Tibial artery (tissue), 4 donors: ENCODE results near the gene MAML2.
A peak's percentile ranks its signal among the peaks of the same experiment; 100 is the strongest.

Source experiments
- DNase-seq, 2 donors: peaks; one replicate each; pipeline ENCODE4 v3.0.0-alpha.2; 2019
- H3K27ac ChIP-seq, 2 donors: fragments of 200-600 bp; sonication (generic) in 1 of 2; 1 replicate in 1 of 2; 2 replicates in 1 of 2; pipeline ENCODE4 v1.5.1; 2018 to 2019; ENCODE audit warnings: mild to moderate bottlenecking in 1 of 2
- H3K27me3 ChIP-seq, 2 donors: fragments of 200-600 bp; sonication (generic) in 1 of 2; one replicate each; pipeline versions ENCODE4 v1.5.1 to v1.6.0; 2016 to 2019
- H3K36me3 ChIP-seq, 3 donors: fragments of 200-600 bp; sonication (generic) in 2 of 3; one replicate each; pipeline ENCODE4 v1.5.1; 2016 to 2019; ENCODE audit warnings: mild to moderate bottlenecking in 2 of 3
- H3K4me1 ChIP-seq, 4 donors: fragments of 200-600 bp; sonication (generic) in 2 of 4; 1 replicate in 3 of 4; 2 replicates in 1 of 4; pipeline ENCODE4 v1.5.1; 2016 to 2019
- H3K4me3 ChIP-seq, 2 donors: fragments of 200-600 bp; sonication (generic) in 1 of 2; 1 replicate in 1 of 2; 2 replicates in 1 of 2; pipeline ENCODE4 v1.5.1; 2018 to 2019; ENCODE audit warnings: mild to moderate bottlenecking in 2 of 2
- H3K9me3 ChIP-seq, 3 donors: fragments of 200-600 bp; sonication (generic) in 1 of 3; one replicate each; pipeline ENCODE4 v1.5.1; 2016 to 2019
- intact Hi-C: fragments of 100-400 bp; cut with DNase I; formaldehyde crosslinking; loops from one replicate; pipeline ENCODE4 v1.15.0; 2023; ENCODE audit warnings: low total_unique reads
- TF ChIP-seq, protein P1 (sequence below), 2 experiments: fragments of 200-600 bp in 1 of 2; fragments of 450-650 bp in 1 of 2; IDR thresholded peaks; one replicate each; pipeline ENCODE4 v1.5.1; 2017 to 2019; ENCODE audit warnings: antibody characterized with exemption in 2 of 2, mild to moderate bottlenecking in 1 of 2, moderate library complexity in 1 of 2

The MAML2 gene

DNA sequence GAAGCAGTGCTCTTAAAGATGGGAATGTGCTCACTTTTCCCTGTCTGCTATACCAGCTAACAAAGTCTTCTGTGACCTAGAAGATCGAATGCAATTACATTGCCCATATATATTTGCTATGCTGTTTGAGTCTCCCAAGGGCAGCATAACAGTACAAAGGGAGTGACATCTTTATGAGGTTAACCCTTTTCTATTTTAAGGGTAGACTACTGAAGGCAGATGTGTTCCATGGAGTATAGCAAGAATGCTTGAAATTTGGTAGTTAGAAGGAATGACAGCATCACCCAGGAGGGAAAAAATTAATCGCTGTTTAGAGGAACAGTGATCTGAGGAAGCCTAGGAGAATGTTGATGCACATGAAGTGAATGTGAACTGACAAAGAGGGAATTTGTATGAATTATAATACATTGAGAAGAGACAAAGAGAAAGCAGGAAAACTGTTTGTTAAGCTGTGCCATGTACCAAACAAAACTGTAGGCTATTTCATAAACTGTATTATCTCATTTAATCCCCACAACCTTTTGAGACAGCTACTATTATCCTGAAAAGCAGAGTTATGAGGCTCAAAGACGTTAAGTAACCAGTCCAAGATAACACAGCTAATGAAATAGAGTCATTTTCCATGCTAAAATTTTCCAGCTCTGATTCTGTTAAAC, 13.0 kb downstream of the MAML2 start:
- Histone ChIP-seq H3K9me3 (no peaks in the 10 kb centered on the region), H3K4me3 (no peak overlapping the region), H3K27ac (peak overlapping the region; percentile 46 to 70), H3K36me3 (peaks cover 0 to 3% (median 0%) of the 10 kb centered on the region in 3 donors), H3K27me3 (no peaks in the 10 kb centered on the region), H3K4me1 (peaks cover 0 to 87% (median 56%) of the 10 kb centered on the region in 4 donors)
- DNase-seq = no peak
- intact Hi-C loops = no loop called here
- TF ChIP-seq, protein P1, sequence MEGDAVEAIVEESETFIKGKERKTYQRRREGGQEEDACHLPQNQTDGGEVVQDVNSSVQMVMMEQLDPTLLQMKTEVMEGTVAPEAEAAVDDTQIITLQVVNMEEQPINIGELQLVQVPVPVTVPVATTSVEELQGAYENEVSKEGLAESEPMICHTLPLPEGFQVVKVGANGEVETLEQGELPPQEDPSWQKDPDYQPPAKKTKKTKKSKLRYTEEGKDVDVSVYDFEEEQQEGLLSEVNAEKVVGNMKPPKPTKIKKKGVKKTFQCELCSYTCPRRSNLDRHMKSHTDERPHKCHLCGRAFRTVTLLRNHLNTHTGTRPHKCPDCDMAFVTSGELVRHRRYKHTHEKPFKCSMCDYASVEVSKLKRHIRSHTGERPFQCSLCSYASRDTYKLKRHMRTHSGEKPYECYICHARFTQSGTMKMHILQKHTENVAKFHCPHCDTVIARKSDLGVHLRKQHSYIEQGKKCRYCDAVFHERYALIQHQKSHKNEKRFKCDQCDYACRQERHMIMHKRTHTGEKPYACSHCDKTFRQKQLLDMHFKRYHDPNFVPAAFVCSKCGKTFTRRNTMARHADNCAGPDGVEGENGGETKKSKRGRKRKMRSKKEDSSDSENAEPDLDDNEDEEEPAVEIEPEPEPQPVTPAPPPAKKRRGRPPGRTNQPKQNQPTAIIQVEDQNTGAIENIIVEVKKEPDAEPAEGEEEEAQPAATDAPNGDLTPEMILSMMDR (IDR thresholded peaks at IDR 0.05) = no peak

DNA sequence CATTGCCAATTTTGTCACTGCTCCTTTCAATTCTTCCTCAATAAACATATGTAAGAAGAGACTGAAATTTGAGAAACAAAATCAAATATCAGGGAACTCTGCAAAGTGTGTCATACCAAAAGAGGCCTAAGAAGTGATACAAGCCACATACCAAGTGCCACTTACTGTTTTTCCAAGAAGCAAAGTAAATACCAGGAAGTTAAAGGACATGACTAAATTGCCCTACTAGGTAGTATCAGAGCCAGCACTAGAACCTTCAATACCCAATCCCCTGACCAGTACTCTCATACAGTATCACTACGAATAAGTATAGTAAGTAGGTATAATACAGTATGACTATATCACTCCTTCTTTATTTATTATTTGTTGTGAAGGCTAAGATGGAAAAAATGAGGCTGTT, 13.6 kb downstream of the MAML2 start:
- Histone ChIP-seq H3K27ac (peak overlapping the region; percentile 46 to 70), H3K4me1 (peaks cover 0 to 93% (median 59%) of the 10 kb centered on the region in 4 donors), H3K27me3 (no peaks in the 10 kb centered on the region), H3K36me3 (no peaks in the 10 kb centered on the region), H3K4me3 (no peak overlapping the region), H3K9me3 (no peaks in the 10 kb centered on the region)
- DNase-seq = no peak
- intact Hi-C loops = no loop called here
- TF ChIP-seq, protein P1 (IDR thresholded peaks at IDR 0.05) = no peak

- peak overlapping the region; percentile 46 to 70 for H3K27ac ChIP-seq
- H3K4me3 ChIP-seq = no peak overlapping the region
- H3K9me3 ChIP-seq = no peaks in the 10 kb centered on the region
- intact Hi-C loops = no loop called here
- no peak for DNase-seq
- TF ChIP-seq, protein P1 (IDR thresholded peaks at IDR 0.05) = no peak
- H3K27me3 ChIP-seq = no peaks in the 10 kb centered on the region
- peaks cover 0 to 90% (median 60%) of the 10 kb centered on the region in 4 donors for H3K4me1 ChIP-seq
- H3K36me3 ChIP-seq = no peaks in the 10 kb centered on the region
Measured at GRCh38 chr11:96328395-96329010, 14.5 kb downstream of the MAML2 start.

GRCh38 chr11:96326959-96327358, 16.0 kb downstream of the MAML2 start:
- intact Hi-C loops = no loop called here
- no peak overlapping the region for H3K4me3 ChIP-seq
- TF ChIP-seq, protein P1 (IDR thresholded peaks at IDR 0.05) = no peak
- peaks cover 0 to 88% (median 55%) of the 10 kb centered on the region in 4 donors for H3K4me1 ChIP-seq
- DNase-seq = no peak
- no peaks in the 10 kb centered on the region for H3K27me3 ChIP-seq
- H3K27ac ChIP-seq = peak overlapping the region; percentile 14 to 70
- H3K36me3 ChIP-seq = no peaks in the 10 kb centered on the region
- no peaks in the 10 kb centered on the region for H3K9me3 ChIP-seq

DNA sequence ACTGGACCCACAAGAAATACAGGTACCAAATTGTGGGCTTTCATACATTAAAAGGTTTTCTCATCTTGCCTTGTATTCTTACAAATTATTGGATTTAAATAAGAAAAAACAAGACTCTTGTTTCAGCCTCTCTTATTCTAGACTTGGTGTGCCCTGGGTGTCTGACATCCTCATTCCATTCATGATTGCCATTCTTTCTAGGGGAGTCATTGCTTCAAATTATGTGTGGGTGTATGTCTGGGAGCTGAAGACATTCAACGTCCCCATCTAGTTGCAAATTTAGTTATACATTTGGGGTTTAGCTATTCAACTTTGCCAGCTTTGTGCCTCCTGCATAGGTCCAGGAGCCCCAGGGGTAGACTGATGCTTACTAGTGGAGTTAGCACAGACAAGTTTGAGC, 18.1 kb downstream of the MAML2 start:
- Histone ChIP-seq H3K4me1 (peaks cover 0 to 88% (median 54%) of the 10 kb centered on the region in 4 donors), H3K4me3 (no peak overlapping the region), H3K9me3 (no peaks in the 10 kb centered on the region), H3K27me3 (no peaks in the 10 kb centered on the region), H3K27ac (peak overlapping the region; percentile 50 to 70), H3K36me3 (no peaks in the 10 kb centered on the region)
- TF ChIP-seq, protein P1 (IDR thresholded peaks at IDR 0.05) = no peak
- intact Hi-C loops = no loop called here
- no peak for DNase-seq
